Ishikawa (cell line): ENCODE results near the gene GOT2.

ENCODE experiments used
- CEBPB ChIP-seq: IDR thresholded peaks from 2 replicates; pipeline ENCODE4 v1.6.1; 2012
- CREB1 ChIP-seq: IDR thresholded peaks from 2 replicates; pipeline ENCODE4 v1.6.1; 2012; ENCODE audit warnings: low read depth
- EGR1 ChIP-seq: IDR thresholded peaks from 2 replicates; pipeline ENCODE4 v1.6.1; 2012
- EP300 ChIP-seq: IDR thresholded peaks from 2 replicates; pipeline ENCODE4 v1.6.1; 2012; ENCODE audit warnings: borderline replicate concordance
- NFIC ChIP-seq: IDR thresholded peaks from 2 replicates; pipeline ENCODE4 v1.6.1; 2012
- RAD21 ChIP-seq: IDR thresholded peaks from 2 replicates; pipeline ENCODE4 v1.6.1; 2012; ENCODE audit warnings: low read depth
- TAF1 ChIP-seq: IDR thresholded peaks from 2 replicates; pipeline ENCODE4 v1.6.1; 2012; ENCODE audit warnings: low read depth, mild to moderate bottlenecking
- TCF12 ChIP-seq: IDR thresholded peaks from 2 replicates; pipeline ENCODE4 v1.6.1; 2012; ENCODE audit warnings: low read depth
- TF ChIP-seq, protein P1 (sequence below): IDR thresholded peaks from 2 replicates; pipeline ENCODE4 v1.6.1; 2012
- TF ChIP-seq, protein P2 (sequence below): IDR thresholded peaks from 2 replicates; pipeline ENCODE4 v1.6.1; 2012; ENCODE audit warnings: low read depth, mild to moderate bottlenecking

DNA sequence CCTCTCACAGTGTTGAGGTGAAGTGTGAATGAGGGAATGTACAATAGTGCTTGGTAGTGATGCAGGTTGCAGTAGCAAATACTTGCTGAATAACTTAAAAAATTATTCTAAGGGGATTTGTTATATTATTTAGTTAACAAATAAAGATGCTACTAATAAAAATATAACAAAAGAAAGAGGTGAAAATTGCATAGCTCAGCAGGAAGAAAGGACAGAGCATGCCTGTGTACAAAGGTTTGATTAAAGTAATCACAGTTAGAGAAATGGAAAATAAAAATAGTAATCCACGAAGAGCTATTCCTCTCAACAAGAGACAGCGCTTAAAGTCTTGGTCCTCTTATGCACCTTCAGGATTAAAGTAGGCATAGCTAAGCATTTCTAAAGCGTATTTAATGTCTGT is 11.0 kb downstream of the GOT2 start:
- TF ChIP-seq, protein P1, sequence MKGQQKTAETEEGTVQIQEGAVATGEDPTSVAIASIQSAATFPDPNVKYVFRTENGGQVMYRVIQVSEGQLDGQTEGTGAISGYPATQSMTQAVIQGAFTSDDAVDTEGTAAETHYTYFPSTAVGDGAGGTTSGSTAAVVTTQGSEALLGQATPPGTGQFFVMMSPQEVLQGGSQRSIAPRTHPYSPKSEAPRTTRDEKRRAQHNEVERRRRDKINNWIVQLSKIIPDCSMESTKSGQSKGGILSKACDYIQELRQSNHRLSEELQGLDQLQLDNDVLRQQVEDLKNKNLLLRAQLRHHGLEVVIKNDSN, result no peak
- TF ChIP-seq TAF1 (no peak), NFIC (no peak), CEBPB (no peak), EP300 (no peak), TCF12 (no peak), RAD21 (no peak), CREB1 (no peak), EGR1 (no peak)
- TF ChIP-seq, protein P2, sequence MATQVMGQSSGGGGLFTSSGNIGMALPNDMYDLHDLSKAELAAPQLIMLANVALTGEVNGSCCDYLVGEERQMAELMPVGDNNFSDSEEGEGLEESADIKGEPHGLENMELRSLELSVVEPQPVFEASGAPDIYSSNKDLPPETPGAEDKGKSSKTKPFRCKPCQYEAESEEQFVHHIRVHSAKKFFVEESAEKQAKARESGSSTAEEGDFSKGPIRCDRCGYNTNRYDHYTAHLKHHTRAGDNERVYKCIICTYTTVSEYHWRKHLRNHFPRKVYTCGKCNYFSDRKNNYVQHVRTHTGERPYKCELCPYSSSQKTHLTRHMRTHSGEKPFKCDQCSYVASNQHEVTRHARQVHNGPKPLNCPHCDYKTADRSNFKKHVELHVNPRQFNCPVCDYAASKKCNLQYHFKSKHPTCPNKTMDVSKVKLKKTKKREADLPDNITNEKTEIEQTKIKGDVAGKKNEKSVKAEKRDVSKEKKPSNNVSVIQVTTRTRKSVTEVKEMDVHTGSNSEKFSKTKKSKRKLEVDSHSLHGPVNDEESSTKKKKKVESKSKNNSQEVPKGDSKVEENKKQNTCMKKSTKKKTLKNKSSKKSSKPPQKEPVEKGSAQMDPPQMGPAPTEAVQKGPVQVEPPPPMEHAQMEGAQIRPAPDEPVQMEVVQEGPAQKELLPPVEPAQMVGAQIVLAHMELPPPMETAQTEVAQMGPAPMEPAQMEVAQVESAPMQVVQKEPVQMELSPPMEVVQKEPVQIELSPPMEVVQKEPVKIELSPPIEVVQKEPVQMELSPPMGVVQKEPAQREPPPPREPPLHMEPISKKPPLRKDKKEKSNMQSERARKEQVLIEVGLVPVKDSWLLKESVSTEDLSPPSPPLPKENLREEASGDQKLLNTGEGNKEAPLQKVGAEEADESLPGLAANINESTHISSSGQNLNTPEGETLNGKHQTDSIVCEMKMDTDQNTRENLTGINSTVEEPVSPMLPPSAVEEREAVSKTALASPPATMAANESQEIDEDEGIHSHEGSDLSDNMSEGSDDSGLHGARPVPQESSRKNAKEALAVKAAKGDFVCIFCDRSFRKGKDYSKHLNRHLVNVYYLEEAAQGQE, result no peak
